ENCODE data around the gene UVRAG. TPM values are rescaled to one million over a fixed set of nuclear protein-coding genes. Genes with fewer than 3 reads are reported as not detected.
A peak's percentile ranks its signal among the peaks of the same experiment; 100 is the strongest.

The UVRAG gene
- total and polyA plus RNA-seq, 7 donors = 6.2 to 16.8 (median 13.6) TPM

GRCh38 chr11:76083563-76084451 is 268.8 kb downstream of the UVRAG start:
- Histone ChIP-seq H3K27ac (peak overlapping the region; percentile 62), H3K9me3 (no peaks in the 10 kb centered on the region), H3K4me3 (no peak overlapping the region), H3K36me3 (ENCODE audit: insufficient read depth in 1 of 2, low read depth in 1 of 2) (no peaks in the 10 kb centered on the region), H3K27me3 (ENCODE audit: insufficient read depth in 3 of 3, low read length in 2 of 3) (no peaks in the 10 kb centered on the region), H3K4me1 (peaks cover 5% of the 10 kb centered on the region)
- WGBS, 3 donors = 69 to 70% (median 70%) methylated on average over 7 of the region's 7 CpGs
- intact Hi-C loops (cut with DNase I) = no loop called here
- ATAC-seq = peak in 1 of 4 donors; percentile 40
- no peak for TF ChIP-seq CTCF (IDR thresholded peaks at IDR 0.05)
- DNase-seq = no peak

GRCh38 chr11:76085270-76085669 is 270.3 kb downstream of the UVRAG start:
- Histone ChIP-seq H3K36me3 (ENCODE audit: insufficient read depth in 1 of 2, low read depth in 1 of 2) (peaks cover 0 to 3% of the 10 kb centered on the region in 2 donors), H3K9me3 (no peaks in the 10 kb centered on the region), H3K4me1 (peaks cover 5% of the 10 kb centered on the region), H3K27me3 (ENCODE audit: insufficient read depth in 3 of 3, low read length in 2 of 3) (no peaks in the 10 kb centered on the region), H3K4me3 (no peak overlapping the region), H3K27ac (no peak overlapping the region)
- ATAC-seq (no peak), DNase-seq (no peak)
- intact Hi-C loops (cut with DNase I) = no loop called here
- 77 to 89% (median 89%) methylated on average over 1 of the region's 1 CpG for WGBS, 3 donors
- no peak for TF ChIP-seq CTCF (IDR thresholded peaks at IDR 0.05)

GRCh38 chr11:76086743-76087635 is 272.0 kb downstream of the UVRAG start:
- no peak for TF ChIP-seq CTCF (IDR thresholded peaks at IDR 0.05)
- no peaks in the 10 kb centered on the region for H3K27me3 ChIP-seq (ENCODE audit: insufficient read depth in 3 of 3, low read length in 2 of 3)
- H3K4me3 ChIP-seq = no peak overlapping the region
- peaks cover 5% of the 10 kb centered on the region for H3K4me1 ChIP-seq
- WGBS, 3 donors = 95 to 98% (median 98%) methylated on average over 6 of the region's 6 CpGs
- intact Hi-C loops (cut with DNase I) = no loop called here
- ATAC-seq (no peak), DNase-seq (no peak)
- H3K9me3 ChIP-seq = no peaks in the 10 kb centered on the region
- H3K27ac ChIP-seq = no peak overlapping the region
- H3K36me3 ChIP-seq (ENCODE audit: insufficient read depth in 1 of 2, low read depth in 1 of 2) = peaks cover 0 to 3% of the 10 kb centered on the region in 2 donors

GRCh38 chr11:76087749-76088148 is 272.7 kb downstream of the UVRAG start:
- Histone ChIP-seq H3K4me1 (peaks cover 5% of the 10 kb centered on the region), H3K36me3 (ENCODE audit: insufficient read depth in 1 of 2, low read depth in 1 of 2) (peaks cover 0 to 3% of the 10 kb centered on the region in 2 donors), H3K27me3 (ENCODE audit: insufficient read depth in 3 of 3, low read length in 2 of 3) (no peaks in the 10 kb centered on the region), H3K27ac (no peak overlapping the region), H3K4me3 (no peak overlapping the region), H3K9me3 (no peaks in the 10 kb centered on the region)
- 91 to 92% (median 91%) methylated on average over 6 of the region's 6 CpGs for WGBS, 3 donors
- ATAC-seq (no peak), DNase-seq (no peak)
- TF ChIP-seq CTCF (IDR thresholded peaks at IDR 0.05) = no peak
- intact Hi-C loops (cut with DNase I) = no loop called here
